KMS-11 (cell line): Measurements from ENCODE around the gene OR11A1.
"Not testable (repeated sequence)": the region's sequence is repeated elsewhere in the genome, so short reads cannot be mapped to it uniquely, and the experiment has no call there.

Source experiments
- H2AFZ ChIP-seq: fragments of 200-600 bp; sonication (generic); 2 replicates; pipeline ENCODE4 v1.6.1; 2016; ENCODE audit warnings: antibody characterized with exemption, mixed run types, low read depth
- H3K27ac ChIP-seq: fragments of 200-600 bp; sonication (generic); 2 replicates; pipeline ENCODE4 v1.6.1; 2016; ENCODE audit warnings: mild to moderate bottlenecking, mixed run types
- H3K27me3 ChIP-seq: fragments of 200-600 bp; sonication (generic); 2 replicates; pipeline ENCODE4 v1.6.1; 2017; ENCODE audit warnings: mild to moderate bottlenecking, low read depth, mixed run types, moderate library complexity; ENCODE audit not compliant: insufficient read depth
- H3K36me3 ChIP-seq: fragments of 200-600 bp; sonication (generic); 2 replicates; pipeline ENCODE4 v1.6.1; 2017; ENCODE audit warnings: mild to moderate bottlenecking, mixed run types; ENCODE audit not compliant: insufficient read depth
- H3K4me1 ChIP-seq: fragments of 200-600 bp; sonication (generic); 2 replicates; pipeline ENCODE4 v1.6.1; 2016; ENCODE audit warnings: mild to moderate bottlenecking, low read depth, mixed run types; ENCODE audit not compliant: poor library complexity, severe bottlenecking
- H3K4me2 ChIP-seq: fragments of 200-600 bp; sonication (generic); 2 replicates; pipeline ENCODE4 v1.7.0; 2016; ENCODE audit warnings: mild to moderate bottlenecking, mixed run types
- H3K4me3 ChIP-seq: fragments of 200-600 bp; sonication (generic); IDR thresholded peaks from 2 replicates; pipeline ENCODE4 v1.6.1; 2017; ENCODE audit warnings: low read depth, low read length, mixed read lengths; ENCODE audit not compliant: insufficient read depth
- H3K79me2 ChIP-seq: fragments of 200-600 bp; sonication (generic); 2 replicates; pipeline ENCODE4 v1.6.1; 2016; ENCODE audit warnings: low read depth, mixed run types; ENCODE audit not compliant: insufficient read depth
- H3K9ac ChIP-seq: fragments of 200-600 bp; sonication (generic); 2 replicates; pipeline ENCODE4 v1.6.1; 2016; ENCODE audit warnings: mild to moderate bottlenecking, mixed run types
- H4K20me1 ChIP-seq: fragments of 200-600 bp; sonication (generic); 2 replicates; pipeline ENCODE4 v1.6.1; 2016; ENCODE audit warnings: mild to moderate bottlenecking, mixed run types; ENCODE audit not compliant: insufficient read depth
- CTCF ChIP-seq: fragments of 200-600 bp; sonication (generic); conservative IDR thresholded peaks from 2 replicates; pipeline ENCODE4 v1.6.1; 2017; ENCODE audit warnings: low read depth, mild to moderate bottlenecking, antibody characterized with exemption, low read length, moderate library complexity, mixed read lengths

OR11A1 gene

GRCh38 chr6:29462022-29462421 is 5.2 kb upstream of the OR11A1 start:
- Histone ChIP-seq H3K36me3 (no peaks in the 10 kb centered on the region), H4K20me1 (no peaks in the 10 kb centered on the region), H3K4me1 (no peaks in the 10 kb centered on the region), H2AFZ (no peak overlapping the region), H3K4me2 (no peak overlapping the region), H3K27me3 (no peaks in the 10 kb centered on the region), H3K79me2 (no peaks in the 10 kb centered on the region), H3K9ac (no peak overlapping the region), H3K27ac (no peak overlapping the region), H3K4me3 (no peak overlapping the region)
- TF ChIP-seq CTCF: no peak

- Histone ChIP-seq H3K4me3 (no peak overlapping the region), H3K9ac (no peak overlapping the region), H3K27me3 (no peaks in the 10 kb centered on the region), H3K36me3 (no peaks in the 10 kb centered on the region), H3K4me1 (no peaks in the 10 kb centered on the region), H2AFZ (no peak overlapping the region), H3K27ac (no peak overlapping the region), H4K20me1 (no peaks in the 10 kb centered on the region), H3K4me2 (no peak overlapping the region), H3K79me2 (no peaks in the 10 kb centered on the region)
- no peak for TF ChIP-seq CTCF
Observed at GRCh38 chr6:29461021-29461814, 4.3 kb upstream of the OR11A1 start.

- Histone ChIP-seq H3K9ac (no peak overlapping the region), H3K4me1 (no peaks in the 10 kb centered on the region), H3K4me3 (no peak overlapping the region), H3K27me3 (no peaks in the 10 kb centered on the region), H3K36me3 (no peaks in the 10 kb centered on the region), H3K27ac (no peak overlapping the region), H3K79me2 (no peaks in the 10 kb centered on the region), H4K20me1 (no peaks in the 10 kb centered on the region), H2AFZ (no peak overlapping the region), H3K4me2 (no peak overlapping the region)
- TF ChIP-seq CTCF: no peak
Observed at GRCh38 chr6:29451471-29452193, 5.2 kb downstream of the OR11A1 start.

- H3K4me1 ChIP-seq: no peaks in the 10 kb centered on the region
- H3K4me3 ChIP-seq: no peak overlapping the region
- H3K4me2 ChIP-seq: no peak overlapping the region
- H3K36me3 ChIP-seq: no peaks in the 10 kb centered on the region
- H3K9ac ChIP-seq: no peak overlapping the region
- no peaks in the 10 kb centered on the region for H4K20me1 ChIP-seq
- no peak overlapping the region for H3K27ac ChIP-seq
- TF ChIP-seq CTCF: no peak
- no peak overlapping the region for H2AFZ ChIP-seq
- no peaks in the 10 kb centered on the region for H3K27me3 ChIP-seq
- H3K79me2 ChIP-seq: no peaks in the 10 kb centered on the region
Observed at GRCh38 chr6:29447670-29448069, 9.2 kb downstream of the OR11A1 start.

GRCh38 chr6:29444031-29444430 is 12.8 kb downstream of the OR11A1 start:
- H3K27me3 ChIP-seq, H3K4me2 ChIP-seq, H3K4me1 ChIP-seq, H3K9ac ChIP-seq, H2AFZ ChIP-seq, H3K36me3 ChIP-seq, H3K27ac ChIP-seq, H3K4me3 ChIP-seq, H4K20me1 ChIP-seq, H3K79me2 ChIP-seq: not testable (repeated sequence)
